CD14-positive monocyte (primary cell): ENCODE results near the gene PPP1R3G. TPM values are rescaled to one million over a fixed set of nuclear protein-coding genes. Genes with fewer than 3 reads are reported as not detected.

Experiments
- DNase-seq, 3 donors: peaks; one replicate each; pipeline ENCODE4 v3.0.0-alpha.2; 2011 to 2022
- H2AFZ ChIP-seq: 2 replicates; pipeline ENCODE4 v1.6.0; 2012; ENCODE audit warnings: mild to moderate bottlenecking, low read depth, low read length, inconsistent platforms; ENCODE audit not compliant: insufficient read depth, poor library complexity, severe bottlenecking
- H3K27ac ChIP-seq, 2 donors: 1 replicate in 1 of 2; 2 replicates in 1 of 2; pipeline ENCODE4 v1.5.1; 2012 to 2013; ENCODE audit warnings: low read length in 2 of 2, control low read depth in 1 of 2, inconsistent platforms in 1 of 2, low read depth in 1 of 2, mild to moderate bottlenecking in 1 of 2
- H3K27me3 ChIP-seq, 2 donors: one replicate each; pipeline versions ENCODE4 v1.6.0 to v1.6.1; 2011 to 2013; ENCODE audit warnings: low read length in 2 of 2; ENCODE audit not compliant: control insufficient read depth in 2 of 2, insufficient read depth in 2 of 2
- H3K36me3 ChIP-seq, 2 donors: replicated peaks in 1 of 2; 1 replicate in 1 of 2; 2 replicates in 1 of 2; pipeline versions ENCODE4 v1.5.1 to v1.6.1; 2012 to 2013; ENCODE audit warnings: low read length in 2 of 2, control low read depth in 1 of 2, inconsistent platforms in 1 of 2, mild to moderate bottlenecking in 1 of 2; ENCODE audit not compliant: insufficient read depth in 2 of 2, control insufficient read depth in 1 of 2
- H3K4me1 ChIP-seq, 2 donors: 1 replicate in 1 of 2; 2 replicates in 1 of 2; pipeline versions ENCODE4 v1.5.1 to v1.6.1; 2012 to 2013; ENCODE audit warnings: low read length in 2 of 2, control low read depth in 1 of 2, inconsistent platforms in 1 of 2, mild to moderate bottlenecking in 1 of 2, moderate library complexity in 1 of 2; ENCODE audit not compliant: insufficient read depth in 2 of 2, control insufficient read depth in 1 of 2
- H3K4me2 ChIP-seq: replicated peaks from 2 replicates; pipeline ENCODE3; 2012; ENCODE audit warnings: low read length, moderate library complexity, mild to moderate bottlenecking; ENCODE audit not compliant: poor library complexity, severe bottlenecking; ENCODE audit errors: extremely low read depth
- H3K4me3 ChIP-seq, 3 experiments: fragments of 200-600 bp in 1 of 3; sonication (generic) in 1 of 3; replicated peaks in 1 of 3; 1 replicate in 2 of 3; 2 replicates in 1 of 3; pipeline ENCODE4 v1.5.1; 2011 to 2013; ENCODE audit warnings: low read length in 3 of 3, mild to moderate bottlenecking in 3 of 3, control low read depth in 2 of 3, low read depth in 2 of 3, inconsistent platforms in 1 of 3, moderate library complexity in 1 of 3
- H3K79me2 ChIP-seq: 2 replicates; pipeline ENCODE4 v1.6.0; 2012; ENCODE audit warnings: mild to moderate bottlenecking, control low read depth, inconsistent platforms, low read length, moderate library complexity; ENCODE audit not compliant: insufficient read depth
- H3K9ac ChIP-seq: 2 replicates; pipeline ENCODE4 v1.6.0; 2017; ENCODE audit warnings: low read length, mild to moderate bottlenecking; ENCODE audit not compliant: insufficient read depth, poor library complexity, severe bottlenecking
- H3K9me3 ChIP-seq, 2 donors: replicated peaks in 1 of 2; 1 replicate in 1 of 2; 2 replicates in 1 of 2; pipeline versions ENCODE4 v1.5.1 to v1.6.1; 2012 to 2013; ENCODE audit warnings: low read length in 2 of 2, control low read depth in 1 of 2; ENCODE audit not compliant: control insufficient read depth in 1 of 2, insufficient read depth in 1 of 2
- H4K20me1 ChIP-seq: 2 replicates; pipeline ENCODE4 v1.6.0; 2012; ENCODE audit warnings: mild to moderate bottlenecking, low read length, control low read depth, moderate library complexity; ENCODE audit not compliant: insufficient read depth
- H3K27ac Mint-ChIP-seq, 7 donors: one replicate each; pipeline ENCODE4 v1.8.0; 2020; ENCODE audit warnings: mild to moderate bottlenecking in 7 of 7, mixed read lengths in 7 of 7, moderate library complexity in 6 of 7, inconsistent platforms in 2 of 7
- H3K27me3 Mint-ChIP-seq, 3 donors: one replicate each; pipeline ENCODE4 v1.8.0; 2021 to 2022; ENCODE audit warnings: low read depth in 3 of 3, mild to moderate bottlenecking in 3 of 3, mixed read lengths in 3 of 3, moderate library complexity in 3 of 3, inconsistent platforms in 1 of 3
- H3K36me3 Mint-ChIP-seq, 2 donors: one replicate each; pipeline ENCODE4 v1.8.0; 2020; ENCODE audit warnings: mixed read lengths in 2 of 2, inconsistent platforms in 1 of 2, mild to moderate bottlenecking in 1 of 2
- H3K4me1 Mint-ChIP-seq: one replicate; pipeline ENCODE4 v1.8.0; 2020; ENCODE audit warnings: mild to moderate bottlenecking, mixed read lengths
- H3K4me3 Mint-ChIP-seq, 2 donors: one replicate each; pipeline ENCODE4 v1.8.0; 2020; ENCODE audit warnings: mild to moderate bottlenecking in 2 of 2, mixed read lengths in 2 of 2, moderate library complexity in 1 of 2
- H3K9me3 Mint-ChIP-seq, 7 donors: one replicate each; pipeline ENCODE4 v1.8.0; 2020 to 2022; ENCODE audit warnings: mixed read lengths in 7 of 7, mild to moderate bottlenecking in 6 of 7, moderate library complexity in 6 of 7, inconsistent platforms in 2 of 7
- WGBS: methylation state at CpG from one replicate; pipeline ENCODE4 v1.1.5; 2013; ENCODE audit warnings: missing lambda C conversion rate; ENCODE audit not compliant: insufficient coverage; 5-methylcytosine and 5-hydroxymethylcytosine counted together
- intact Hi-C, 2 donors: fragments of 100-400 bp; cut with micrococcal nuclease; formaldehyde crosslinking; loops; one replicate each; pipeline versions ENCODE4 v1.15.0 to v1.15.1; 2023
- polyA plus RNA-seq, 3 donors: library from polyadenylated mRNA; depleted of rRNA in 1 of 3; unstranded in 2 of 3; stranded (reverse) in 1 of 3; fragments of 300-500 nt in 2 of 3; fragments of >200 nt in 1 of 3; fragmentation: Illumina TruSeq in 2 of 3; gene quantifications; 1 replicate in 2 of 3; 2 replicates in 1 of 3; pipeline ENCODE4 v1.2.3, GENCODE V29; 2012 to 2021
- TF ChIP-seq, protein P1 (sequence below): fragments of 200-600 bp; IDR thresholded peaks from one replicate; pipeline ENCODE4 v1.8.0; 2022; ENCODE audit warnings: antibody characterized with exemption, mild to moderate bottlenecking

PPP1R3G gene
- polyA plus RNA-seq, 3 donors: 0.13 to 0.15 (median 0.13) TPM

DNA sequence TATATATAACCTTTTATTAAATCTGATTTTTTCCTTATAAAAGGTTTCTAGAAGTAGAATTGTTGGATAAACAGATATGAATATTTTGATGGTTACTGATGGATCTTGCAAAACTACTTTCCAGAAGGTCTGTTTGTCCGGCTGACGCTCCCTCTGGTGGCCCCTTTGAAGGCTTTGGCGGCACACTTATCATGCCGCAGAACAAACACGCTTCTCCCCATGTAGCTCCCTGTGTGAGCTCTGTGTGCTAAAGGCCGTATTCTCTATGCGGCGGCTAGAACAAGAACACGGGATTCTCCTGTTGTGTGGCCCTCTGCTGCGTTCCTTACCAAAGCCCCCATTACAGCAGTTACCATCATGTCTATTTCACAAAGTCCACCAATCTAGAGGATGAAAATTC, 30.0 kb downstream of the PPP1R3G start:
- WGBS: 95% methylated on average over 5 of the region's 10 CpGs
- H3K36me3 ChIP-seq: no peaks in the 10 kb centered on the region
- H3K4me3 ChIP-seq: no peak overlapping the region
- H3K9me3 Mint-ChIP-seq: peaks cover 0 to 5% (median 0%) of the 10 kb centered on the region in 7 donors
- H3K27me3 Mint-ChIP-seq: peaks cover 0 to 1% (median 0%) of the 10 kb centered on the region in 3 donors
- peaks cover 0 to under 1% of the 10 kb centered on the region in 2 donors for H3K9me3 ChIP-seq
- H3K27ac Mint-ChIP-seq: peak overlapping the region in 1 of 7 donors; percentile 21
- H4K20me1 ChIP-seq: no peaks in the 10 kb centered on the region
- TF ChIP-seq, protein P1, sequence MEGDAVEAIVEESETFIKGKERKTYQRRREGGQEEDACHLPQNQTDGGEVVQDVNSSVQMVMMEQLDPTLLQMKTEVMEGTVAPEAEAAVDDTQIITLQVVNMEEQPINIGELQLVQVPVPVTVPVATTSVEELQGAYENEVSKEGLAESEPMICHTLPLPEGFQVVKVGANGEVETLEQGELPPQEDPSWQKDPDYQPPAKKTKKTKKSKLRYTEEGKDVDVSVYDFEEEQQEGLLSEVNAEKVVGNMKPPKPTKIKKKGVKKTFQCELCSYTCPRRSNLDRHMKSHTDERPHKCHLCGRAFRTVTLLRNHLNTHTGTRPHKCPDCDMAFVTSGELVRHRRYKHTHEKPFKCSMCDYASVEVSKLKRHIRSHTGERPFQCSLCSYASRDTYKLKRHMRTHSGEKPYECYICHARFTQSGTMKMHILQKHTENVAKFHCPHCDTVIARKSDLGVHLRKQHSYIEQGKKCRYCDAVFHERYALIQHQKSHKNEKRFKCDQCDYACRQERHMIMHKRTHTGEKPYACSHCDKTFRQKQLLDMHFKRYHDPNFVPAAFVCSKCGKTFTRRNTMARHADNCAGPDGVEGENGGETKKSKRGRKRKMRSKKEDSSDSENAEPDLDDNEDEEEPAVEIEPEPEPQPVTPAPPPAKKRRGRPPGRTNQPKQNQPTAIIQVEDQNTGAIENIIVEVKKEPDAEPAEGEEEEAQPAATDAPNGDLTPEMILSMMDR: no peak
- intact Hi-C loops: no loop called here
- H3K79me2 ChIP-seq: no peaks in the 10 kb centered on the region
- peaks cover 20% of the 10 kb centered on the region for H3K4me1 Mint-ChIP-seq
- no peak overlapping the region for H3K4me2 ChIP-seq
- H3K4me1 ChIP-seq: no peaks in the 10 kb centered on the region
- H3K4me3 Mint-ChIP-seq: no peak overlapping the region
- no peak overlapping the region for H2AFZ ChIP-seq
- no peaks in the 10 kb centered on the region for H3K27me3 ChIP-seq
- H3K27ac ChIP-seq: no peak overlapping the region
- no peak for DNase-seq
- no peak overlapping the region for H3K9ac ChIP-seq
- peaks cover 0 to 4% of the 10 kb centered on the region in 2 donors for H3K36me3 Mint-ChIP-seq

DNA sequence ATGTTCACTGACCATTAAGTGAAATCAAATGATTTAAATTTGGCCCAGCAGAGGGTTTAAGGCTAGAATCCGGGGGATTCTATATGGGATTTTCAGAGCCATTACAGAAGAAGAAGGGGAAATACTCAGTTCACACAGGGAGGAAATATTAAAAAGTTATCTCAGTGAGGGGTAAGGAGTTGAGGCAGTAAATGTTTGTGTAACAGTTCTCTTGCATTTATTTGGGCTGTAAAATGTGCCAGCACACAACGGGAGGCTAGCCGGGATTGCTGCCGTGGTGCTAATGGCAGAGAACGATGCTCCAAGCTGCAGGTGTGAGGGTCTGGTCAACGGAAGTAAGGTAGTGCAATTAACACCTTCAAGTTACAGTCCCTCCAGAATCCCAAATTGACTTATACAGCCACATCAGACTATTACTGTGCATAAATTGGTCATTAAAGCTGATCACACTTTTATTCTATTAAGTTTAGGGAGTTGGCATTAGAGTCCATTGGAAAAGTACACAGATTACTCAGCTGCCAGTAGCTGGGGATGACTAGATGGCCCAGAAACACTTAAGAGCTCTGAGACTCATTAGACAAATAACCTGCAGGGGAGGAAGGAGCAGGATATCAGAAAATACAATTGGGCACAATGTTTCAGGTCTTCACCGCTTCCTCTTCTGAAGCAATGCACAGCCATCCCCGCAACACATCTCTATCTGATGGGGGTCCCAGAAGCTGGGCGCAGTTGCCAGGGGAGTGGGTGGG, 31.3 kb downstream of the PPP1R3G start:
- Mint-ChIP-seq H3K9me3 (peaks cover 0 to 11% (median 6%) of the 10 kb centered on the region in 7 donors), H3K27ac (no peak overlapping the region), H3K4me3 (no peak overlapping the region), H3K36me3 (peaks cover 1 to 2% of the 10 kb centered on the region in 2 donors), H3K27me3 (peaks cover 0 to 2% (median 1%) of the 10 kb centered on the region in 3 donors), H3K4me1 (peaks cover 23% of the 10 kb centered on the region)
- TF ChIP-seq, protein P1: no peak
- no peak for DNase-seq
- Histone ChIP-seq H3K27me3 (no peaks in the 10 kb centered on the region), H3K27ac (no peak overlapping the region), H4K20me1 (no peaks in the 10 kb centered on the region), H3K9me3 (peaks cover 0 to 2% of the 10 kb centered on the region in 2 donors), H3K36me3 (no peaks in the 10 kb centered on the region), H3K79me2 (no peaks in the 10 kb centered on the region), H3K4me2 (no peak overlapping the region), H3K4me1 (no peaks in the 10 kb centered on the region), H3K9ac (no peak overlapping the region), H3K4me3 (no peak overlapping the region), H2AFZ (no peak overlapping the region)
- intact Hi-C loops: no loop called here
- WGBS: 93% methylated on average over 2 of the region's 9 CpGs
